Sigmoid colon (tissue), 4 donors: ENCODE measurements around the gene CPLX4.

Experiments
- EP300 ChIP-seq, 4 donors: sonication (generic); formaldehyde crosslinking; IDR thresholded peaks; one replicate each; pipeline ENCODE4 v1.6.1; 2017; ENCODE audit warnings: antibody characterized with exemption in 4 of 4
- POLR2A ChIP-seq, 2 donors: fragments of 450-650 bp; IDR thresholded peaks; one replicate each; pipeline ENCODE4 v1.6.1; 2016; ENCODE audit warnings: antibody characterized with exemption in 2 of 2, mild to moderate bottlenecking in 2 of 2, moderate library complexity in 2 of 2
- POLR2AphosphoS5 ChIP-seq, 4 donors: sonication (generic); formaldehyde crosslinking; IDR thresholded peaks; one replicate each; pipeline ENCODE4 v1.6.1; 2017; ENCODE audit warnings: antibody characterized with exemption in 4 of 4
- TF ChIP-seq, protein P1 (sequence below), 4 experiments: fragments of 450-650 bp in 3 of 4; fragments of 200-600 bp in 1 of 4; IDR thresholded peaks; one replicate each; pipeline ENCODE4 v1.5.1; 2016 to 2019; ENCODE audit warnings: antibody characterized with exemption in 4 of 4, mild to moderate bottlenecking in 3 of 4, moderate library complexity in 2 of 4

GRCh38 chr18:59303656-59304195, 14.7 kb downstream of the CPLX4 start:
- no peak for TF ChIP-seq POLR2A (IDR thresholded peaks at IDR 0.05)
- TF ChIP-seq, protein P1, sequence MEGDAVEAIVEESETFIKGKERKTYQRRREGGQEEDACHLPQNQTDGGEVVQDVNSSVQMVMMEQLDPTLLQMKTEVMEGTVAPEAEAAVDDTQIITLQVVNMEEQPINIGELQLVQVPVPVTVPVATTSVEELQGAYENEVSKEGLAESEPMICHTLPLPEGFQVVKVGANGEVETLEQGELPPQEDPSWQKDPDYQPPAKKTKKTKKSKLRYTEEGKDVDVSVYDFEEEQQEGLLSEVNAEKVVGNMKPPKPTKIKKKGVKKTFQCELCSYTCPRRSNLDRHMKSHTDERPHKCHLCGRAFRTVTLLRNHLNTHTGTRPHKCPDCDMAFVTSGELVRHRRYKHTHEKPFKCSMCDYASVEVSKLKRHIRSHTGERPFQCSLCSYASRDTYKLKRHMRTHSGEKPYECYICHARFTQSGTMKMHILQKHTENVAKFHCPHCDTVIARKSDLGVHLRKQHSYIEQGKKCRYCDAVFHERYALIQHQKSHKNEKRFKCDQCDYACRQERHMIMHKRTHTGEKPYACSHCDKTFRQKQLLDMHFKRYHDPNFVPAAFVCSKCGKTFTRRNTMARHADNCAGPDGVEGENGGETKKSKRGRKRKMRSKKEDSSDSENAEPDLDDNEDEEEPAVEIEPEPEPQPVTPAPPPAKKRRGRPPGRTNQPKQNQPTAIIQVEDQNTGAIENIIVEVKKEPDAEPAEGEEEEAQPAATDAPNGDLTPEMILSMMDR (IDR thresholded peaks at IDR 0.05), result no peak
- TF ChIP-seq EP300 (IDR thresholded peaks at IDR 0.05), result no peak
- TF ChIP-seq POLR2AphosphoS5 (IDR thresholded peaks at IDR 0.05), result no peak
